NCI-H1105 (cell line): Measurements from ENCODE around the gene ADSS1.

Experiments used
- DNase-seq: peaks from one replicate; lab custom pipeline; 2025; lab: John Stamatoyannopoulos, UW

ADSS1 gene

GRCh38 chr14:104795781-104796686 is 72.0 kb downstream of the ADSS1 start:
- DNase-seq = peak; percentile 12

DNA sequence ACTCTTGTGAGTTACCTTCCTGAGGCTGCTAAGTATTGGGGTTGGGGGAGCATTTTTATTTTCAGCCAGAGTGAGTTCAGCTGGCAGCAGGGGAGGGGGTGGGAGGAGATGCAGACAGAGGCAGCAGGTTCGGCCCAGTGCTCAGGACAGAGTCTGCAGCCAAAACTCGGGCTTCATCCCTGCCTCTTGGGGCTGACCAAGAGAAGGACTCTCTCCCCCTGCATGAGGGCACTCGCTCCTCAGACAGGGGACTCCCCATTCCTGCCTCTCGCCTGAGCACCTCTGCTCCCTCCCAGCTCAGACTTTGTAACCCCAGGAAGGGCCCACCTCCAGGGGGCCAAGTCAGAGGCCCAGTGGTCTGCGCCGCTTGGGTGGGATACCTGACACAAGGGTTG is 72.7 kb downstream of the ADSS1 start:
- no peak for DNase-seq
